HG03103 (cell line): ENCODE data around the gene ENPP4.
"Not testable (repeated sequence)": the region's sequence is repeated elsewhere in the genome, so short reads cannot be mapped to it uniquely, and the experiment has no call there.

Source experiments
- ATAC-seq: cut with Tn5 transposase; IDR thresholded peaks from one replicate; pipeline ENCODE4 v1.9.1; 2021; ENCODE audit warnings: low read depth; ENCODE audit not compliant: unreplicated experiment

Gene ENPP4

DNA sequence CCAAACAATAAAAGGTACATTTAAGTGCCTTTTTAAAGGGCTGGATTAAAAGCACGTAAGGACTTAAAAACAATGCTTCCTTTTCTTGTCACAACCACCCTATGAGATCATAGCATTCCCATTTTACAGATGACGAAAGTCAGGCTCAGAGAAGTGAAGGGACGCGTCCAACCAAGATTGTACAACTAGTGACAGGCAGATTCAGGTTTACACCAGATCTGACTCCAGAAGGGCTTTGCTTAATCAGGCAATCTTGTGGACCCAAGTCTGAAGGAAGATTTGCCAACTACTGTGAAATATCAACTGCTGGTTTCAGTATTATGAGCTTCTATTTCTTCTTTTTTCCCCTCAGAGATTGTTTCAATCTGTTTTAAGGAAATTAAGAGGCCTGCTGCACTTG is 877 bp downstream of the ENPP4 start:
- no peak for ATAC-seq

GRCh38 chr6:46131291-46131690 is 1.5 kb downstream of the ENPP4 start:
- ATAC-seq: not testable (repeated sequence)

GRCh38 chr6:46134216-46134615 is 4.4 kb downstream of the ENPP4 start:
- no peak for ATAC-seq

DNA sequence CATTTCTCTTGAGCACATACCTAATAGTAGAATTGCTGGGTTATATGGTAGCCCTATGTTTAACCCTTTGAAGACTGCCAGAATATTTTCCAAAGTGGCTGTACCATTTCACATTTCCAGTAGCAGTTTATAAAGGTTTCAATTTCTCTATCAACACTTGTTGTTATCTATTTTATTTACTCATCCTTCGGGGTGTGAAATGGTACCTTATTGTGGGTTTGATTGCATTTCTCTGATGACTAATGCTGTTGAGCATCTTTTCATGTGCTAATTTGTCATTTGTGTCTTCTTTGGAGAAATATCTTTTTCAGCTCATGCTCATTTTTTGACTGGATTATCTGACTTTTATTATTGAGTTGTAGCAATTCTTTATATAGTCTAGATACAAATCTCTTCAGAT is 5.4 kb downstream of the ENPP4 start:
- no peak for ATAC-seq

GRCh38 chr6:46136831-46137230 is 7.0 kb downstream of the ENPP4 start:
- no peak for ATAC-seq

DNA sequence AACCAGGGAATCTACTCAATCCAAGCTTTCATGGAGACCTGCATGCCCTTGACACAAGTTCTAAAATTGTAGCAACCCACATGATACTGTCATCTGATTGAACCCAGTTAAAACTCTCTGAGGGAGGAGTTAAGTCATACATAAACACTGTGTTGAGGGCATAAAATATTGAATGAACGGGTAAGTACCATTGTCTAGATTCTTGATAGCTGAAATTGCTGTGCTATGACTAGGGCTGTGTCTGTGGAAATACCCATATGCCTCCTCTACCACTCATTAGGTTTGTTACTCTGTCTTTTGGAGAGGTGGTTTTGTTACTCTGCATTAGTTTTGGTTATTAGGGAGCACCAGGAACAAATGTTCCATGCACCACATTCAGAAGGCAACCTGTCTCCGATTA is 7.6 kb downstream of the ENPP4 start:
- no peak for ATAC-seq

GRCh38 chr6:46138281-46138680 is 8.5 kb downstream of the ENPP4 start:
- ATAC-seq: peak; percentile 59

GRCh38 chr6:46144270-46144669 is 14.5 kb downstream of the ENPP4 start:
- ATAC-seq: no peak

GRCh38 chr6:46149066-46149465 is 19.3 kb downstream of the ENPP4 start:
- not testable (repeated sequence) for ATAC-seq

DNA sequence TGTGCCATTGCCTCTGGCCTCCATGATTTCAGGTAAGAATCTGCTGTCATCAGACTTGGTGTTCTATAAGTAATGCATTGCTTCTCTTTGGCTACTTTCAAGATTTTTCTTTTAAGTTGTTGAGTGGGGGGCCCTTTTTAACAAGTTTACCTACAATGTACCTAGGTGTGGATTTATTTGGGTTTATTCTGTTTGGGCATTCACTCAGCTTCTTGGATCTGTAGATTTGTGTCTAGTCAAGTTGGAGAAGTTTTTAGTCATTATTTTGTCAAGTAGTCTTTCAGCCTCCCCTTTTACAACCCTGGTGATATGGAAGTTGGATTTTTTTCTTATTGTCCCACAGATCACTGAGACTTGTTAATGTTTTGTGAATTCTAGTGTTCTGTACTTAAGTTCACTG is 26.9 kb downstream of the ENPP4 start:
- no peak for ATAC-seq

DNA sequence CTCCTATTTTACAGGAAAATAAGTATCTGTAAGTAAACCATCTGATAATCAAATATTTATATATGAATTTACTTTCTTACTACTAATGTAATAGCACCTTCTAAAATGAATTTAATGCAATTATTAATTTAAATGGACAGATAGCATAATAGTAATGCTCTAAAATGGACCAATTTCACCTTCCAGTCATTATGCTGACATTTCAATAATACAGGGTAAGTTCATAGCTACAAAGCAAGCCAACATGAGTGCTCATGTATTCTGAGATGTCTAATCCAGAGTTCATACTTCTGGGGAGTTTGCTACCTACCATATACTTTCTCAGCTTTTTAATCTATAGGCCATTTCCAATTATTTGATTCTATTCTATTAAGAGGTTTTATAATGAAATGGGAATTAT is 29.4 kb downstream of the ENPP4 start:
- ATAC-seq: no peak

GRCh38 chr6:46160102-46160501 is 30.3 kb downstream of the ENPP4 start:
- no peak for ATAC-seq

DNA sequence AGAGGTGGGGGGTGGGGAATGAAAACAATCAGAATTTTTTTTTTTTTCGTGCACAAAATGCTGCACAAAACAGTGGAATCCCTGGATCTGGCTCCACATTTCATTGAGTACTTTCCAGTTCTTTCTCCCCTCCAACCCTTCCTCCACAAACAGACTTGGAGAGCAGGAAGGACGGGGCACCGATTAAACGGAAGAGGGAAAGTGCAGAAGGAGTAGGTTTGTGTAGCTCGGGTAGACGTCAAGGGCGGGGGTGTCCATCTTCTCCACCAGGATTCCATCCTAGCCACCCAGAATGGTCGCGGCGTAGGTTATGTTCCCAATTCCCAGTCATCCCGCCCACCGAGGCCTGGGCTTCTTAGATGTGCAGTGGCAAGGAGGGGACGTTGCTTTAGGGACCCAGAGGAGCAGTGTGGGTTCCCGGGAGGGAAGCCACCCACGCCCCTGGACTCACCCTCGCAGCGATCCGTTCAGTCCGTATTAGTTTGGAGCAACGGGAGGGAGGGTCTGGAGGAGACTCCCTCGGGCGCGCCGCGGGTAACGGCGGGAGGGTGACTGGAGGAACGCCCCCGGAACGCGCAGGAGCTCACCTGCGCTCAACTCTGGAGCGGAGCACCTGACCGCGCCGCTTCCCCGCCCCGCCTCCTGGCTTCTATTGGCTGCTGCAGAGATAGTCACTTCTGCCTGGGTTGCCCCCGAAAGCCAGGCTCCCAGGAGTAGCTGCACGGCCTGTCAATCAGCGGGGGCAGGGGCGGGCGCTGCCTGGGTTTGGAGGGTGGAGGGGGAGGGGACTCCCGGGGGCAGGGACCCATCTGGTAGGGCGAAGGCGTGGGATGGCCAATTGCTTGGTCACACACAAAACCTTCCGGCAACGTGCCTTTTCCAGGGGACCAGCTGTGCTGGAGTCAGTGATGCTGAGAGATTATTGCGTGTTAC is 40.8 kb downstream of the ENPP4 start, which contains the start of gene ENPP5:
ENPP5 (minus strand) TSS at position 624 of the 933 bp plus-strand sequence. CDS start 2,718 bp downstream, outside the sequence.
- ATAC-seq: peak; percentile 93

GRCh38 chr6:46172176-46172575 is 42.4 kb downstream of the ENPP4 start:
- ATAC-seq: no peak

DNA sequence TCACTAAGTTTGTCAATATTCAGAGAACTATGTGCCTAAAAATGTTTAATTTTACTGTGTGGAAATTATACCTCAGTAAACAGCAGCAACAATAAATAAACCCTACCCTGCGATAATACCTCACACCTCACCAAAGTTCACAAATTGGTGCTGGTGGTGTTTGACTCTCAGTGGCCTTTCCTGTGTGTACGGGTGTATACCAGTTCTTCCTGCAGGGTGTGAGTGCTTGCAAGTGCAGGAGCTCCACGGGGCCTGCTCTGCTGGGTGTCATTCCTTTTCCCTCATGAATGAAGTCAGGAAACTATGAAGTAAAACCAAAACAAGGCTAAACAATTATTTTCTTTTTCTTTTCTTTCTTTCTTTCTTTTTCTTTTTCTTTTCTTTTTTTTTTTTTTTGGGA is 45.1 kb downstream of the ENPP4 start:
- ATAC-seq: no peak

DNA sequence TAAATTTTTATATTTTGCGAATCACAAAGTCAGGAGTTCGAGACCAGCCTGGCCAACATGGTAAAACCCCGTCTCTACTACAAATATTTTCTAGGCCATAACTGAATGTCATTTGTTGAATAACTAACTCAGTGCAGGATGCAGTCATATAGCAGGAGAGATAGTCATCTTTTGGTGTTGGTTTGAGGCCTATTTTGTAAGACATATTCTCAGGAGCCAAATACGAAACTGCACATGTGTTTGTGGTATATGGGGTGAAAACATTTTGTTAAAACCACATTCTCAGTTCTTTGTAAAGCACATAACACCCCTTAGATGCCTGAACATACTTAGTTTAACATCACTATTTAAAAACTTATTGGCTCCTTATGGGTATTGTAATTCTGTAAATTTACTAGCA is 45.7 kb downstream of the ENPP4 start:
- peak; percentile 70 for ATAC-seq

GRCh38 chr6:46175976-46176375 is 46.2 kb downstream of the ENPP4 start:
- ATAC-seq: no peak

GRCh38 chr6:46184114-46184513 is 54.3 kb downstream of the ENPP4 start:
- no peak for ATAC-seq

- ATAC-seq: no peak
Observed at GRCh38 chr6:46186583-46186982, 56.8 kb downstream of the ENPP4 start.

DNA sequence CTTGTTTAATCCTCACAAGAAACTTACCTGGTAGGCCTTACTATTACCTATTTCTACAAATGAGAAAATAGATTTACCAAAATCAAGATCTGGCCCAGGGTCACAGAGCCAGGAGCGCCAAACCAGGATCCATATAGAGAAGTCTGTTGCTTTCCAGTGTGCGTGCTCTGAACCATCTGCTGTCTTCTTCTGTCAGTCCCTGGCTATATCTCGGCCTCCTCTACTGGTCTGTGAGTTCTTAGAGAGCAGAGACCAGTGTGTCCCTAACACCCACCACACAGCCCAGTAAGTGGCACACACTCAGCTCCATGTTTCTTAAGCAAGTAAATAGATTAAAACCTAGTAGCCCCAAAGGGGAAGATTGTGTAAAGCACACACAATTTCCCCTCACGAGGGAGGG is 59.9 kb downstream of the ENPP4 start:
- no peak for ATAC-seq

- no peak for ATAC-seq
Observed at GRCh38 chr6:46190889-46191288, 61.1 kb downstream of the ENPP4 start.

- no peak for ATAC-seq
Observed at GRCh38 chr6:46191961-46192360, 62.2 kb downstream of the ENPP4 start.
